Measurements from ENCODE around the gene CEP112.

GRCh38 chr17:65660078-65660477, 531.9 kb downstream of the CEP112 start:
- TF ChIP-seq, protein P1, sequence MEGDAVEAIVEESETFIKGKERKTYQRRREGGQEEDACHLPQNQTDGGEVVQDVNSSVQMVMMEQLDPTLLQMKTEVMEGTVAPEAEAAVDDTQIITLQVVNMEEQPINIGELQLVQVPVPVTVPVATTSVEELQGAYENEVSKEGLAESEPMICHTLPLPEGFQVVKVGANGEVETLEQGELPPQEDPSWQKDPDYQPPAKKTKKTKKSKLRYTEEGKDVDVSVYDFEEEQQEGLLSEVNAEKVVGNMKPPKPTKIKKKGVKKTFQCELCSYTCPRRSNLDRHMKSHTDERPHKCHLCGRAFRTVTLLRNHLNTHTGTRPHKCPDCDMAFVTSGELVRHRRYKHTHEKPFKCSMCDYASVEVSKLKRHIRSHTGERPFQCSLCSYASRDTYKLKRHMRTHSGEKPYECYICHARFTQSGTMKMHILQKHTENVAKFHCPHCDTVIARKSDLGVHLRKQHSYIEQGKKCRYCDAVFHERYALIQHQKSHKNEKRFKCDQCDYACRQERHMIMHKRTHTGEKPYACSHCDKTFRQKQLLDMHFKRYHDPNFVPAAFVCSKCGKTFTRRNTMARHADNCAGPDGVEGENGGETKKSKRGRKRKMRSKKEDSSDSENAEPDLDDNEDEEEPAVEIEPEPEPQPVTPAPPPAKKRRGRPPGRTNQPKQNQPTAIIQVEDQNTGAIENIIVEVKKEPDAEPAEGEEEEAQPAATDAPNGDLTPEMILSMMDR (IDR thresholded peaks at IDR 0.05): no peak
- no peak for TF ChIP-seq SIN3A (IDR thresholded peaks at IDR 0.05; ENCODE audit: borderline replicate concordance, insufficient read depth, low read depth, low read length)
- no peak for TF ChIP-seq POLR2AphosphoS5 (IDR thresholded peaks at IDR 0.05; ENCODE audit: low read depth, low read length)
- TF ChIP-seq TCF7L2 (IDR thresholded peaks at IDR 0.05; ENCODE audit: low read depth, low read length): no peak
